HG03439 (cell line): Measurements from ENCODE around the gene JPH2.

Experiments used
- ATAC-seq: cut with Tn5 transposase; IDR thresholded peaks from one replicate; pipeline ENCODE4 v1.9.1; 2021; ENCODE audit warnings: mild to moderate bottlenecking, moderate library complexity; ENCODE audit not compliant: unreplicated experiment

Gene JPH2

DNA sequence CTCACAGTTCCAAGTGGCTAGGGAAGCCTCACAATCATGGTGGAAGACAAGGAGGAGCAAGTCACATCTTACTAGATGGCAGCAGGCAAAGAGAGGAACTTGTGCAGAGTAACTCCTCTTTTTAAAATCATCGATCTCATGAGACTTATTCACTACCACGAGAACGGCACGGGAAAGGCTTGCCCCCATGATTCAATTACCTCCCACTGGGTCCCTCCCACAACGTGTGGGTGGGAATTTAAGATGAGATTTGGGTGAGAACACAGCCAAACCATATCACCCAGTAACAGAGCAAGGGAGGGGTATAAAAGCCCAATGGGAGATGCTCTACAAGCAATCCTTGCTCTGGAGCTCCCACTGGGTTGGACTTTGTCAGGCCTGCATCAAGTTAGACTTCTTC lies 80.4 kb downstream of the JPH2 start:
- ATAC-seq, result no peak

DNA sequence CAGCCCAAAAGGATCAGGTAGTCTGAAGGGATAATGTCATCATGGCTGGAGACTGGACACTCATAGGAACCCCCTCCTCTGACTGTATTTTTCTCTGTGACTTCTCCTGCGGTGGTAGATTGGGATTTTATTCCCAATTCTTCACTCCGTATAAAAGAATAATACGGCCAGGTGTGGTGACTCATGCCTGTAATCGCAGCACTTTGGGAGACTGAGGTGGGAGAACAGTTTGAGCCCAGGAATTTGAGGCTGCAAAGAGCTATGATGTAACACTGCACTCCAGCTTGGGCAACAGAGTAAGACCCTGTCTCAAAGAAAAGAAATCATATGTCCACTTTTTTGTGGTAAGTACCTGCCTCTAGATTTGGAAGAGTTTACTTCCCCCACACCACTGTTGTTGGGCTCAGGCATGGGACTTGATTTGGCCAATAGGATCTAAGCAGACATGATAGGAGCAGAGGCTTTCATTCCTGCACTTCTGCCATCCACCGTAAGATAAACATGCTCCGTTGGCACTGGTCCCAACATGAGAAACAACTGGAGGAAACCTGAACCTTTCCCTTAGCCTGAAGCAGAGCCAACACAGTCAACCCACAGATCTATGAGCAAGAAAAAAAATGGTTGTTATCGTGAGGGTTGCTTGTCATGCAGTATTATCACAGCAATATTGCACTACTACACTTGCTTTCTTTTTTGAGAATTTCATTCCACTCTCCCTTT lies 82.0 kb downstream of the JPH2 start:
- ATAC-seq, result no peak

DNA sequence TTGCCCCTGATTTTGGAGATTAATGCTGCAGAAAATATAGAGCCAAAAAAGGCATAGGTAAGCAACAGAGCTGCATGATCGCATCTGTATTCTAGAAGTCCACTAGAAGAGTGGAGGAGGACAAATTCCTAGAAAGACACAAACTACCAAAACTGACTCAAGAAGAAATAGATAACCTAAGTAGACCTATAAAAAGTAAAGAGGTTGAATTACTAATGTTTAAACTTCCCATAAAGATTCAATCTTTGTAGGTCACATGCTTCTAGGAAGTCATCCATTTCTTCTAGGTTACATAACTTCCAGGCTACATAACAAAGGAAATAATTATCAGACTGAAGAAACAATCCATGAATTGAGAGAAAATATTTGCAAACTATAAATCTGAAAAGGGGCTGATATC lies 84.4 kb downstream of the JPH2 start:
- ATAC-seq, result no peak

DNA sequence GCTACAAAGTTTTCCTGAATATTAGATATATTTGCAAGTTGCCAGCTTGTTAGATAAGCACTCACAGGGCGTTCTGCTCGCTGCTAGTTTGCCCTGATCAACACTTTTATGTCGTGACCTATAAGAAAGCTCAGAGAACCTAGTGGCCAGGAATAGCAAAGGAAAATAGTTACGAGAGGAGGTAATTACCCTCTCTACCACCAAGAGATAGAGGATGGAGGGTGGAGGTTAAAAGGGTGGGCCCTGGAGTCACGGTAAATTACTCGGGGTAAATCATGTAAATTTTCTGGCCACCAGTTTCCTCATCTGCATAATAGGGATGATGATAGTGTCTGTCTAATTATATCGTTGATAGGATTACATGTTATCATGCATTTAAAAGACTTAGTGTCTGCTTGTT lies 87.2 kb downstream of the JPH2 start:
- no peak for ATAC-seq

DNA sequence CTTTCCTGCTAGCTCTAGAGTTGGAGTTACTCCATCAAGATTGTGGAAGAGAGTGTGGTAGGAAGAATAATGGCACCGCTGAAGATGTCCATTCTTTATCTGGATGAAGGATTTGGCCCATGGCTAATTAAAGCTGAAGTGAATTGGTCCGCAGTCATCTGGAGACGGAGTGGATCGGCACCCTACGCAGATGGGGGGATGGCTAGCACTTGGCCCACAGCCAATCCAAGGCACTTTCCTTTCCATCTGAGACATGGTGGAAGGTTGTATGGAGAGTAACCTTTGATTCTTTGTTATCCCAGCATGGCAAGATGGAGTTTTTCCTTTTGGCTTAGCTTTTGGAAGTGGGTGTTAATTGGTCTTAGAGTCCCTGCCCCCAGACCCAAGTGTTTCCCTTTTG lies 88.3 kb downstream of the JPH2 start:
- no peak for ATAC-seq

DNA sequence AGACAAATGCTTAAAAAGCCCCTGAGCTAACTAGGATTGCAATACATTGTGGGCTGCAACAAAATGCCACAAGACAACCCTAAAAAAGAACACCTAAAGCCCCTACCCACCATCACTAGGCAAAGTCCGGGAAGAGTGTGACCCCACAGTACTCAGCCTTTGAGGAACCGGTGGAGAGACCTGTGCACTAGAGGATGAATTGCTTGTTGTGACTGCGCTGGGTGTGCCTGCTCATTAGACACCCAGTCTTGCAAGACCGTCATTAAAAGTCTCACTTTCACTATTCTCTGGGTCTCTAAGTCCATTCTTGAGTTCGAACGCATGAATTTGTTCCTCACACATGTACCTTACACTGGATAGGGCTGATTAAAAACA lies 88.7 kb downstream of the JPH2 start:
- no peak for ATAC-seq

DNA sequence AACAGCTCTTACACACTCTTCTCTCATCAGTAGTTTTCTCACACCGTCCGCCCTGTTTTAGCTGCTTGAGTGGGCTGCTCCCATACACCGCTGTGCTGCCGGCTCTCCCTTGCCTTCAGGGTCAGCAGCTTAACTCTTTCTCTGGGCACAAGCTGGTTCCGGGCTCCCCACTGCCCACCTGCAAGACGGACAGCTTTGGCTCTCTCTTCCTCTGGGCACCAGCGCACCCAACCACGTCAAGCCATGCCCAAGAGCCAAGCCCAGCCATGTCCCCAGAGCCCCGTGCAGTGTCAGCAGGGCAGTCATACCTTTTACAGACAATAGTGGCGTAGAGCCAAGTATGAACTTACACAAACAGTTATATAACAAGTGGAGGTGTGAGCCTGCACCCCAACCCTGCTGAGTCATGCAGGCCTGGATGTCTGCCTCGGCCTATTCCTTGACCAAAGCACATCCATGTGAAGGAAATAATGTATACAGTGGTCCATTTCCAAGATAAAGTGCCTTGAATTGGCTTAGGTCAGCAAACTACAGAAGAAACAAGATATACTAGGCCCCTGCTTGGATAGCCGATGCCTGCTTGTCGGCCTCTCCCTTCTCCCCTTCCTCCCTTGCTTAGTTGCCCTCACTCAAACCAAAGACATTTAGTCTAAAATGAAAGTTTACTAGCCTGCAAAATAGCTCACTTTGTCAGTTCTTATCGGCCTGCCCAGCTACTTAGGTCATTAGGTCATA lies 89.3 kb downstream of the JPH2 start:
- ATAC-seq, result no peak

DNA sequence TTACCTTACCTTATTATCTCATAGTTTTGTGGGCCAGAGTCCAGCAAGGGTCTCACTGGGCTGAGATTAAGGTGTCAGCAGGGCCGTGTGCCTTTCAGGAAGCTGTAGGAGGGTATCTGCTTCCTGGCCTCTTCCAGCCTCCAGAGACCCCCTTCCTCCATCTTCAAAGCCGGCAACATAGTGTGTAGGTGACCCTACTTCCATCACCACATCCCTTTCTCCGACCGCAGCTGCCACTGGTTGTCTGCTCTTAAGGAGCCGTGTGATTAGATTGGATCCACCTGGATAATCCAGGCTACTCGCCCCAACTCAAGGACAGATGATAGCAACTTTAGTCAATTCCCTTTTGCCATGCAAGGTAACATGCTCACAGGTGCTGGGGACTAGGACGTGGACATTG lies 91.2 kb downstream of the JPH2 start:
- no peak for ATAC-seq

DNA sequence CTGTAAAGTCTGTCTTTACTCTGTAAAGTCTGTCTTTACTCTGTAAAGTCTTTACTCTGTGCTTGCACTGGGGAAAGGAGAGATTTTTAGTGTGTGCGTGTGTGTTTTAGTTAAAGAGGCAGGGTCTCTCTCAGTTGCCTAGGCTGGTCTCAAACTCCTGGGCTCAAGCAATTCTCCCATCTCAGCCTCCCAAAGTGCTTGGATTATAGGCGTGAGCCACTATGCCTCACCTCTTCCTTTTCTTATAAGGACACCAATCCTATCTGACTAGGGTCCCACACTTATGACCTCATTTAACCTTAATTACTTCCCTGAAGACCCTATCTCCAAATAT lies 93.8 kb downstream of the JPH2 start:
- ATAC-seq, result no peak

DNA sequence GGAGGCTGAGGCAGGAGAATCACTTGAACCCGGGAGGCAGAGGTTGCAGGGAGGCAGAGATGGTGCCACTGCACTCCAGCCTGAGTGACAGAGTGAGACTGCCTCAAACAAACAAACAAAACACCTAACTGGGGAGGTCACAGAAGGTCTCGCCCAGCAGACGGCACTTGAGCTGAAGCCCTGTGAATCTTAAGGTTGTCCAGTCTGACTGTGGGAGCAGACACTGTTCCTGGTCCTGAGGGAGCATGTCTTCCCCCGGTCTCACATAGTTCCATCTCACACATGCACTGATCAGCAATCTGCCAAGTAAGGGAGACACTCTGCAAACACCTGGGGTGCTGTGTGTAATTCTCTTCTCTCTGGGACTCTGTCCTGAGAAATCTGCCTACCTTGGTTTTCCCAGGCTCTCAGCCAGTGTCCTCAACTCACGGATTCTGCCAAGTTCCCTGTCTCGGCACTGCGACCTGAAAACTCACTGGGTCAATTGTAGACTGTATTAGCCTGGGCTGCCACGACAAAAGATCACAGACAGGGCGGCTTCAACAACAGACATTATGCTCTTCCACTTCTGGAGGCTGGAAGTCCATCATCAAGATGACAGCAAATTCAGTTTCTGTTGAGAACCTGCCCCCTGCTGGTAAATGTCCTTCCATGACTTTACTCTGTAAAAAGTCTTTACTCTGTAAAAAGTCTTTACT lies 94.3 kb downstream of the JPH2 start:
- ATAC-seq, result no peak

DNA sequence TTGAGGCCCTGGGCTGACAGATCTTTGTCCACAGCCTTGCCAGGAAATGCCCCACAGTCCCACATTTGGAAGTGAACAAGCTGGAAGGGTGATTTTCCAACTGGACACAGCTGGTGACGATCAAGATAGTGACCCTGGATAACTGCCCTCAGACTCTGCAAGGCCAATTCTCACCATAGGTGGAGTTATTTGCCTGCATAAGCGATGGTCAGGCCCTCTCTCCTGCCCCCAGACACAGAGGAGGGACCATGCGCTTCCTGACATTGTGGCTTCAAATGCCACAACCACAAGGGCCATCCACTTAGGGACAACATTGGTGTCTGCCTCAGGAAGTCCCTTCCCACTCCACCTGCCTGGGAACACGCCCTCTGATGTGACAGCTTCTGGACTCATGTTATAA lies 96.0 kb downstream of the JPH2 start:
- ATAC-seq, result no peak

DNA sequence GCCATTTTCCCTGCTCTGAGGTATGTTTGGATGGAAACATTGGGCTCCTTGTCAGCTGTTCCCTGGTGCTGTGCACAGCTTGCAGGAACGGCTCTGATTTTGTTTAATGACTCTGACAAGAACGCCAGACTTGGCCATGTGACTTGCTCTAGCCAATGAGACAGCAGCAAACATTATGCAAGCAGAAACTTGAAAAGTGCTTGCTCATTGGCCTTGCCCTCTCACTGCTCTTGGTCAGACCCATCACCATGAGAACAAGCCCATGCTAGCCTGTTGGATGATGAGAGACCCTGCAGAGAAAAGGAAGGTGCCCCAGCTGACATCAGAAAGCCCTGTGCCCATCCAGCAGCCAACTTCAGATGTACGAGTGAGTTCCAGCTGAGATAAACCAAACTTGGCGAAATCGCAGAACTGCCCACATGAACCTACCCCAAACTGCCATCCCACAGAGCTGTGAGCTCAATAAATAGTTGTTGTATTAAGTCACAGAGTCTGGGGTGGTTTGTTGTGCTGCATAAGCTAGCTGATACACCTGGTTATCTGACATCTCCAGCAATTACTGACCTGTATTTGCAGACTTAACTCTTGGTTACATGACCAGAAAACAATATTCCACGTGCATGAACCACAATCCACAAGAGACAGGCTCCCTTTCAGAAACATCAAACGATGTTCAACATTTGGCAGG lies 96.9 kb downstream of the JPH2 start:
- no peak for ATAC-seq

DNA sequence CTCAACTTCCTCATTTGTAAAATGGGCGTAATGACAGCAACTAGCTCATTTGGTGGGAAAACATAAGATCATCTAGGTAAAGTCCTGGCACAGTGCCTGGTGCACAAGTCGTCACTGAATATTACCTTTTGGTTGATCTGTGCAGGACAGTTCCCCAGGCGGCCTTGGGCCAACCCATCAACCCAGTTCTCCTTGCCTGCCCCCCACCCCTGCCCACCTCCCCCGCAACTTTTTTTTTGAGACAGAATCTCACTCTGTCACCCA lies 99.2 kb downstream of the JPH2 start:
- no peak for ATAC-seq

DNA sequence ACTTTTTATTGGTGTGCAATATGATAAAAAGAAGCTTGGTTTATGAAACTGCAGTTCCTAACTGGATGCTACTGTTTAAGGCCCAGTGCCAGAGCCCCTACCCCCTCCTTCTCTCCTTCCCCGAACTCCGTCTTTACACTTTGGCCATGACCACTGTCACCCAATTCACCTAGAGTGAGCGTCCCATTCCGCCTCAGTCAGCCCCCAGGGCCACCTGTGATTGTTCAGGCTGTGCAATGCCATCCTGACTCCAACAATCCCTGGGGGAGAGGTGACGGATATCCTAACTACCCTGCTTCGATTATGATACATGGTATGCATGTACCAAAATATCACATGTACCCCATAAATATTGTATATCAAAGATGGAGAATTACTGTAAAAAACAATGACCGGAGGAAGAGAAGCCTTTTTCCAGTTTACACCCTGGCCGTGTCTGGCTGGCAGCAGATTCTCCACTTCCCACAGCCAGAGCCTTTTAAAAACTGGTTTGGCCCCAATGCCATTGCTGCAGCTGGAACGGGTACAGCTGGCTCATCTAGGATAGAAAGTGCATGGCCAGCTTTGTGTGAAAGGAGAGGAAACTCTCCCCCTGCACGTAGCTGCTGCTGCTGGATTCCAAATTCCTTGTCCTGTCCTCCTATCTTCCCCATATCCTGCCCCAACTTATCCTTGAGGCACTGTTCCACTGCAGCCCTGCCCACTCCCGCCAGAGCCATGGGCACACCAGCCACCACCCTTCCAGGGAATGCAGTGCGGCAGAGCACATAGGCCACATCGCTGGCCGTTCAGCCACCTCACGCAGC lies 99.7 kb downstream of the JPH2 start:
- no peak for ATAC-seq

DNA sequence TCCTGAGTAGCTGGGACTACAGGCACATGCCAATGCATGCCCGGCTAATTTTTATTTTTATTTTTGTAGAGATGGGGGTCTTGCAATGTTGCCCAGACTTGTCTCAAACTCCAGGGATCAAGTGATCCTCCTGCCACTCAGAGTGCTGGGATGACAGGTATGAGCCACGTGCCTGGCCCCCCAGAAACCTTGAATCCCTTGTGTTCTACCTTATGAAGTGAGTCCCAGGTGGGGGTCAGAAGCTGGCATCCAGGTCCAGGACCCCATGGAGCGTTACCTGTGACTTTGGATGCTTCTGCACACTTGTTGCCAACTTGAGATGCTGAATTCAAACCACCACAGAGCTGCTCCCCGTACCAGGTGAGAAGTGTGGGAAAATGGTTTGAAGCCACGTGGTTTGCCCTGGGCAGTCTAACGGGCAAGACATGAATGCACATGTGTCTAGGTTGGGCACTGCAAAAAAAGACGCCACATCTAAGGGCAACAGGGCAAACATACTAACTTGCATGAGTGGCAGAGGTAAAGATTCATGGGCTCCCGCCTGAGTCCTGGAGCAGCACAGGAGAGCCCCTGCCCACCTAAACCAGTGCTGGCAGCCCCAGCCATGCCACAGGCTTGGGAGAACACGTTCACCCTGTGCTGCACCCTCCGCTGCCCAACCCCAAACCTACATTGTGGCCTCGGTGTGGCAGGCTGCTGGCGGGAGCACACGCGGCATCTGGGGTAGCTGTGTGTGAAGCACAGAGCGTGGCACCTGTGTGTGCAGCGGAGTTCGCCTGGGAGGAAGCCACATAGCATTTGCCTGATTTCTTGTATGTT lies 101.2 kb downstream of the JPH2 start:
- ATAC-seq, result no peak

DNA sequence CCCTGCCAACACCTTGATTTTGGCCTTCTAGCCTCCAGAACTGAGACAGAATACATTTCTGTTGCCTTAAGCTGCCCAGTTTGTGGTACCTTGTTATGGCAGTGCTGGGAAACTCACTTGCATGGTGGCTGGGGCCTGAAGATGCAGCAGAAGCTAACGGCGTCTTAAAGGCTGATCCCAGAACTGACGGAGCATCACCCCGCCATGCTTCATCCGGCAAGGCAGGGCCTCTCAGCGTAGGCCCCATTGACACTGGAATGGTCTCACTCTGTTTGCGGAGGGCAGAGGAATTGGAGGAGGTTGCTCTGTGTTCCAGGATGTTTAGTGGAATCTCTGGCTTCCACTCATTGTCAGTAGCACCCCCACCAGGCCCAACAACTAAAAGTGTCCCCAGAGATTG lies 102.1 kb downstream of the JPH2 start:
- ATAC-seq, result no peak

DNA sequence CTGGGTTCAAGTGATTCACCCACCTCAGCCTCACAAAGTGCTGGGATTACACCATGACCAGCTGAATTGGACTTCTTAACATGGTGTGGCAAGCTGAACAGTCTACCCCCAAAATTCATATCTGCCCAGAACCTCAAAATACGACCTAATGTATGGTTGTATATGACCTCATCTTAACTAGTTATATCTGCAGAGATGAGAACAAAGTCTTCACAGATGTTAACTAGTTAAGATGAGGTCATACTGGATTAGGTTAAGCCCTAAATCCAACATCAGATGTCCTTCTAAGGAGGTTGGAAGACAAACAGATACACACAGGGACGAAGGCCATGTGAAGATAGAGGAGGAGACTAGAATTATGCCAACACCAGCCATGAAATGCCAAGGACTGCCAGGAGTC lies 102.5 kb downstream of the JPH2 start:
- ATAC-seq, result no peak

DNA sequence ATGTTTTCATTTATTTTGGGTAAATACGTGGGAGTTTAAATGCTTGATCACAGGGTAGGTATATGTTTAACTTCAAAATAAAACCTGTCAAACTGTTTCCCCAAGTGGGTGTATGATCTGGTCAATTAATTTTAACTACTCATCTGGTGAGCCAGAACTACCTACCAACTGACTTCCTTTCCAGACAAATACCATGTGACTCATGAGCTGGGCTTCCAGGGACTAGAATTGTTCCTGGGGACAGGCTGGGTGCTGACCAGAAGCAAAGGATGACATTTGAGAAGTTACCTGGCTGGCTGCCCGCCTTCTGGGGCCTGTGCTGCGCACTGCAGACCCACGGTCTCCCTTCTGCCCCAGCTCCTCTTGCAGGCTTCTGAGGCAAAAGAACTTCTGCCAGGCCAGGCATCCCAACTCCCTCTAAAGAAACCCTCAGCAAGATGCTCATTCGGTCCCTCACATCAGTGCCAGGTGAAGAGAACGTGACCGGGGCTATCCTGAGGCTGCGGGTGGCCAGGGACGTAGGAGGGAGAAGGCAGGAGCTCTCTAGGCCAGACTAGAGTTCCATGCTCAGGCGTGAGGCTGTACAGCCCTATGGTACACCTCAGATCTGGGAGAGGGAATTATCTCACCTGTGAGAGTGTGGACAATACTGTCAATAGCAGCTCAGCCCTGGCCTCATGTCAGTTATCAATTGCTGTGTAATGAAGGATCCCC lies 103.6 kb downstream of the JPH2 start:
- no peak for ATAC-seq

DNA sequence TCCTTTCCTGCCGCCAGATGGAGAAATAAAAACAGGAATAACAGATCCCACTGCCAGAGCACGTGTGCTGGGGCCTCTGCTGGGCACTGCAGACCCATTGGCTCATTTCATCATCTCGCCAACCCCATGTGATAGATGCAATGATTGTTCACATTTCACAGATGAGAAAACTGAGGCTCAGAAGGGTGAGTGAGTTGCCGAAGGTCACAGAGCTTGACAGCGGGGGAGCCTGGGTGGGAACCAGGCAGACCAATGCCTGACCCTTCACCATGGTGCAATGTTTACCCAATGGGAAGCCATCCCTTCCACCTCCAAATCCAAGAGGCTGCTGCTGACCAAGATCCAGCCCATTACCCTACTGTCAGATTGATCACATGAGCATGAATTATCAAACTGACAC lies 105.1 kb downstream of the JPH2 start:
- no peak for ATAC-seq

DNA sequence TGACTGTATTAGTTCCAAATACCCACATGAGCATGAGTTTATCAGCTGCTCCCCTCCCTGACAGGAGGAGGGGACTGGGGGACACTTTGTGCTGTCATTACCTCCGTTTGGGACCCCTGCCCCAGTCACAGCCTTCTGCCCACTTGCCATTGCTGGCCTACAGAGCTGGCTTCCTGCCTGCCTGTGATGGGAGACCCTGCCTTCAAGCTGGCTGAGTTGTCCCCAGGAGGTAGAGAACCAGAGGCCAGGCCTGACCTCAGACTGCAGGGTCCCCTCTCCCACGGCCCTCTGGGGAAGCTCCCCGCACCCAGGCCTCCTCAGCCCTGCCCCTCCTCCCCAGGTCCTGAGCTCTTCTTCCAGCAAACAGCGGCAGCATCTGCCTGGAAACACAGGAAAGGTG lies 105.5 kb downstream of the JPH2 start:
- ATAC-seq, result no peak
